Lower leg skin (tissue), 4 donors: ENCODE data around the gene PP2D1. TPM values are rescaled to one million over a fixed set of nuclear protein-coding genes. Genes with fewer than 3 reads are reported as not detected.

ENCODE experiments used
- DNase-seq, 2 donors: peaks; one replicate each; pipeline ENCODE4 v3.0.0-alpha.2; 2019; ENCODE audit warnings: low spot score in 2 of 2
- H3K4me3 ChIP-seq: fragments of 200-600 bp; sonication (generic); 2 replicates; pipeline ENCODE4 v1.5.1; 2017; ENCODE audit warnings: mild to moderate bottlenecking, low read depth; ENCODE audit not compliant: poor library complexity, severe bottlenecking
- CTCF ChIP-seq, 3 donors: fragments of 450-650 bp; IDR thresholded peaks; one replicate each; pipeline ENCODE4 v1.5.1; 2016; ENCODE audit warnings: antibody characterized with exemption in 3 of 3, mild to moderate bottlenecking in 3 of 3, moderate library complexity in 2 of 3
- POLR2A ChIP-seq, 2 donors: fragments of 450-650 bp; IDR thresholded peaks; one replicate each; pipeline ENCODE4 v1.6.1; 2016 to 2017; ENCODE audit warnings: antibody characterized with exemption in 2 of 2, mild to moderate bottlenecking in 1 of 2, moderate library complexity in 1 of 2
- WGBS, 2 donors: methylation state at CpG; one replicate each; pipeline ENCODE4 v1.1.5; 2018; 5-methylcytosine and 5-hydroxymethylcytosine counted together
- intact Hi-C: fragments of 100-400 bp; cut with DNase I; formaldehyde crosslinking; loops from one replicate; pipeline ENCODE4 v1.15.0; 2023; ENCODE audit warnings: low total_unique reads
- total RNA-seq, 4 donors: library from RNA; depleted of rRNA; stranded (reverse); fragments of >200 nt; gene quantifications; one replicate each; pipeline ENCODE4 v1.1.0, GENCODE V29; 2016

Gene PP2D1
- total RNA-seq, 4 donors from 2014 or later, result not detected

GRCh38 chr3:20055842-20056241 is 43.8 kb upstream of the PP2D1 start:
- intact Hi-C loops, result no loop called here
- no peak for TF ChIP-seq POLR2A (IDR thresholded peaks at IDR 0.05)
- TF ChIP-seq CTCF (IDR thresholded peaks at IDR 0.05), result no peak
- WGBS, 2 donors, result 67 to 82% methylated on average over 3 of the region's 3 CpGs
- DNase-seq, result no peak
- no peak overlapping the region for H3K4me3 ChIP-seq

- no peak overlapping the region for H3K4me3 ChIP-seq
- intact Hi-C loops, result no loop called here
- WGBS, 2 donors, result 58 to 59% methylated on average over 10 of the region's 10 CpGs
- TF ChIP-seq CTCF (IDR thresholded peaks at IDR 0.05), result no peak
- no peak for TF ChIP-seq POLR2A (IDR thresholded peaks at IDR 0.05)
- peak in 1 of 2 donors; percentile 5 for DNase-seq
Observed at GRCh38 chr3:20055020-20055775, 43.1 kb upstream of the PP2D1 start.

GRCh38 chr3:20054549-20054987 is 42.5 kb upstream of the PP2D1 start:
- intact Hi-C loops, result no loop called here
- peak; percentile 81 to 86 for DNase-seq
- TF ChIP-seq CTCF (IDR thresholded peaks at IDR 0.05) (no peak), POLR2A (IDR thresholded peaks at IDR 0.05) (no peak)
- no peak overlapping the region for H3K4me3 ChIP-seq
- 30 to 49% methylated on average over 4 of the region's 4 CpGs for WGBS, 2 donors

DNA sequence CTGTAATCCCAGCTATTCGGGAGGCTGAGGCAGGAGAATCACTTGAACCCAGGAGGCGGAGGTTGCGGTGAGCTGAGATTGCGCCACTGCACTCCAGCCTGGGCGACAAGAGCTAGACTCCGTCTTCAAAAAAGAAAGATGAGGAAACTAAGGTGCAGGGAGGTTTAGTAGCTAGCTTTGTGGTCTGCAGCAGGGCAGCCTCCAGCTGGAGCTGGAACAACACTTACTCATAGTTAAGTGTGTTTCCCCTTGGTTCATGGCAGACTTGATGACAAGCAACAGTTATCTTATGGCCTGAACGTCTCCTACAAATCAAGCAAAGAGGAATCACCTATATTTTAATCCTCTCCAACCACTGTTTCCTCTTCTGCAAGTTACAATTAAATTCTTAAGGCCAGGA is 40.8 kb upstream of the PP2D1 start:
- no peak overlapping the region for H3K4me3 ChIP-seq
- no peak for DNase-seq
- no peak for TF ChIP-seq CTCF (IDR thresholded peaks at IDR 0.05)
- no peak for TF ChIP-seq POLR2A (IDR thresholded peaks at IDR 0.05)
- intact Hi-C loops, result no loop called here
- WGBS, 2 donors, result 94 to 96% methylated on average over 7 of the region's 7 CpGs

- no peak for TF ChIP-seq CTCF (IDR thresholded peaks at IDR 0.05)
- no peak for TF ChIP-seq POLR2A (IDR thresholded peaks at IDR 0.05)
- H3K4me3 ChIP-seq, result no peak overlapping the region
- DNase-seq, result no peak
- WGBS, 2 donors, result 52 to 63% methylated on average over 4 of the region's 4 CpGs
- intact Hi-C loops, result no loop called here
Observed at GRCh38 chr3:20051123-20051806, 39.2 kb upstream of the PP2D1 start.
